Heart left ventricle (tissue), 16 donors: Measurements from ENCODE around the gene RDH16. TPM values are rescaled to one million over a fixed set of nuclear protein-coding genes. Genes with fewer than 3 reads are reported as not detected.

ENCODE experiments used
- ATAC-seq, 4 donors: fragments of 200-7000 bp; cut with Tn5 transposase; one replicate each; pipeline ENCODE4 v1.9.1; 2020 to 2022; ENCODE audit warnings: moderate library complexity in 4 of 4, mild to moderate bottlenecking in 3 of 4, moderate number of reproducible peaks in 1 of 4
- DNase-seq, 5 donors: peaks; one replicate each; pipeline ENCODE4 v3.0.0-alpha.2; 2020
- H3K27ac ChIP-seq, 12 donors: fragments of 200-600 bp; sonication (generic) in 4 of 12; one replicate each; pipeline versions ENCODE4 v1.5.0 to v1.8.0; 2016 to 2022; ENCODE audit warnings: mild to moderate bottlenecking in 2 of 12
- H3K27me3 ChIP-seq, 9 donors: fragments of 200-600 bp; sonication (generic) in 2 of 9; one replicate each; pipeline versions ENCODE4 v1.5.1 to v1.8.0; 2016 to 2022; ENCODE audit warnings: mild to moderate bottlenecking in 3 of 9
- H3K36me3 ChIP-seq, 9 donors: fragments of 200-600 bp; sonication (generic) in 2 of 9; one replicate each; pipeline versions ENCODE4 v1.5.0 to v1.8.0; 2018 to 2022; ENCODE audit warnings: mild to moderate bottlenecking in 2 of 9
- H3K4me1 ChIP-seq, 12 donors: fragments of 200-600 bp; sonication (generic) in 4 of 12; one replicate each; pipeline versions ENCODE4 v1.5.0 to v1.8.0; 2016 to 2022; ENCODE audit warnings: mild to moderate bottlenecking in 3 of 12
- H3K4me3 ChIP-seq, 12 donors: fragments of 200-600 bp; sonication (generic) in 4 of 12; one replicate each; pipeline versions ENCODE4 v1.5.0 to v1.8.0; 2017 to 2022; ENCODE audit warnings: mild to moderate bottlenecking in 9 of 12, moderate library complexity in 4 of 12
- H3K9me3 ChIP-seq, 12 donors: fragments of 200-600 bp; sonication (generic) in 4 of 12; one replicate each; pipeline versions ENCODE4 v1.5.0 to v1.8.0; 2016 to 2022; ENCODE audit warnings: mild to moderate bottlenecking in 1 of 12
- POLR2A ChIP-seq, 2 donors: fragments of 450-650 bp; IDR thresholded peaks; one replicate each; pipeline ENCODE4 v1.6.1; 2017; ENCODE audit warnings: antibody characterized with exemption in 2 of 2, mild to moderate bottlenecking in 2 of 2, moderate library complexity in 2 of 2
- WGBS, 4 donors: extraction: QIAGEN DNeasy Blood & Tissue Kit in 2 of 4; methylation state at CpG; one replicate each; pipeline versions ENCODE4 v1.1.5 to v1.1.7; 2013 to 2018; 5-methylcytosine and 5-hydroxymethylcytosine counted together
- intact Hi-C, 10 donors: fragments of 100-400 bp; cut with DNase I; formaldehyde crosslinking; loops; one replicate each; pipeline versions ENCODE4 v1.11.1 to v1.14.2; 2022
- long read RNA-seq, 3 donors: library from polyadenylated mRNA; unstranded; transcript quantifications; one replicate each; pipeline ENCODE4 v2.0.0, GENCODE V29; 2020 to 2021
- polyA plus RNA-seq, 2 donors: library from polyadenylated mRNA; stranded (reverse); fragments of 200-250 nt; gene quantifications; one replicate each; pipeline ENCODE4 v1.2.3, GENCODE V29; 2013
- total RNA-seq, 9 donors: library from RNA; depleted of rRNA in 2 of 9; stranded (reverse); fragments of >200 nt in 2 of 9; fragmentation: NEBNext Ultra II Directional in 3 of 9; extraction: Animal tissue kit (Norgen Biotek cat#: 25700) in 3 of 9; gene quantifications; one replicate each; pipeline versions ENCODE4 v1.1.0 to v1.2.4, GENCODE V29; 2016 to 2023
- TF ChIP-seq, protein P1 (sequence below), 12 donors: fragments of 200-600 bp; sonication (generic) in 4 of 12; IDR thresholded peaks; one replicate each; pipeline versions ENCODE4 v1.5.0 to v1.8.0; 2018 to 2022; ENCODE audit warnings: antibody characterized with exemption in 12 of 12, mild to moderate bottlenecking in 5 of 12
- donor health status: ischemic (EF 13 %, LVEDD 7.1; RV severe dilation, severe dysfunction).
- donor health status: healthy with polysubstance abuse.
- donor health status: DM: no; HTN: yes; CAD: no.
- donor health status: DM: no; HTN: no; CAD: no.
- donor health status: ischemic (EF 25% LVEDD 6.9; RV normal size, moderate dysfunction).
- donor health status: ischemic (EF 25% LVEDD 5.7; RV mildly dilated, moderate dysfunction).
- donor health status: healthy.
- donor health status: DM: yes; HTN: yes; CAD: no.
- donor health status: ischemic (EF 35%, LVEDD 5.7; RV mildly dilated, moderate dysfunction).
- donor health status: nonischemic (EF 11% LVEDD 7.7; RV severe dilation, severe dysfunction).
- donor health status: DM: yes; HTN: yes; CAD: no.
- donor health status: PGD.
- donor health status: ischemic (EF 29% LVEDD 5.4; RV normal size, mild dysfunction).
- donor health status: nonischemic (EF 23%, LVEDD 6.1; RV moderate dilation, normal function).

RDH16 gene
- total RNA-seq (under 1 TPM in 7 of 9 donors, not detected in 2; 0.08 to 0.54 (median 0.16) TPM), polyA plus RNA-seq (under 1 TPM; 0.06 to 0.27 TPM)
- long read RNA-seq, donor 1 = 0 reads
- long read RNA-seq, donor 2 = 0 reads
- long read RNA-seq, donor 3 = 0 reads

GRCh38 chr12:56957229-56958052, at the start of gene RDH16:
Gene RDH16 (minus strand): TSS chr12:56957608. CDS start chr12:56957462, 146 bp downstream.
- ATAC-seq = no peak
- no peak for DNase-seq
- WGBS, 4 donors = 88 to 93% (median 91%) methylated on average over 9 to 10 of the region's 10 CpGs
- H3K4me1 ChIP-seq = peaks cover 0 to 4% (median 0%) of the 10 kb centered on the region in 12 donors
- no peak within 1 kb of the TSS for H3K4me3 ChIP-seq
- peaks cover 0 to 14% (median 0%) of the 10 kb centered on the region in 12 donors for H3K9me3 ChIP-seq
- H3K36me3 ChIP-seq = no peaks in the 10 kb centered on the region
- H3K27ac ChIP-seq = no peak within 1 kb of the TSS
- no peaks in the 10 kb centered on the region for H3K27me3 ChIP-seq
- TF ChIP-seq, protein P1, sequence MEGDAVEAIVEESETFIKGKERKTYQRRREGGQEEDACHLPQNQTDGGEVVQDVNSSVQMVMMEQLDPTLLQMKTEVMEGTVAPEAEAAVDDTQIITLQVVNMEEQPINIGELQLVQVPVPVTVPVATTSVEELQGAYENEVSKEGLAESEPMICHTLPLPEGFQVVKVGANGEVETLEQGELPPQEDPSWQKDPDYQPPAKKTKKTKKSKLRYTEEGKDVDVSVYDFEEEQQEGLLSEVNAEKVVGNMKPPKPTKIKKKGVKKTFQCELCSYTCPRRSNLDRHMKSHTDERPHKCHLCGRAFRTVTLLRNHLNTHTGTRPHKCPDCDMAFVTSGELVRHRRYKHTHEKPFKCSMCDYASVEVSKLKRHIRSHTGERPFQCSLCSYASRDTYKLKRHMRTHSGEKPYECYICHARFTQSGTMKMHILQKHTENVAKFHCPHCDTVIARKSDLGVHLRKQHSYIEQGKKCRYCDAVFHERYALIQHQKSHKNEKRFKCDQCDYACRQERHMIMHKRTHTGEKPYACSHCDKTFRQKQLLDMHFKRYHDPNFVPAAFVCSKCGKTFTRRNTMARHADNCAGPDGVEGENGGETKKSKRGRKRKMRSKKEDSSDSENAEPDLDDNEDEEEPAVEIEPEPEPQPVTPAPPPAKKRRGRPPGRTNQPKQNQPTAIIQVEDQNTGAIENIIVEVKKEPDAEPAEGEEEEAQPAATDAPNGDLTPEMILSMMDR (IDR thresholded peaks at IDR 0.05) = no peak
- no peak for TF ChIP-seq POLR2A (IDR thresholded peaks at IDR 0.05)
- intact Hi-C loops = no loop called here

DNA sequence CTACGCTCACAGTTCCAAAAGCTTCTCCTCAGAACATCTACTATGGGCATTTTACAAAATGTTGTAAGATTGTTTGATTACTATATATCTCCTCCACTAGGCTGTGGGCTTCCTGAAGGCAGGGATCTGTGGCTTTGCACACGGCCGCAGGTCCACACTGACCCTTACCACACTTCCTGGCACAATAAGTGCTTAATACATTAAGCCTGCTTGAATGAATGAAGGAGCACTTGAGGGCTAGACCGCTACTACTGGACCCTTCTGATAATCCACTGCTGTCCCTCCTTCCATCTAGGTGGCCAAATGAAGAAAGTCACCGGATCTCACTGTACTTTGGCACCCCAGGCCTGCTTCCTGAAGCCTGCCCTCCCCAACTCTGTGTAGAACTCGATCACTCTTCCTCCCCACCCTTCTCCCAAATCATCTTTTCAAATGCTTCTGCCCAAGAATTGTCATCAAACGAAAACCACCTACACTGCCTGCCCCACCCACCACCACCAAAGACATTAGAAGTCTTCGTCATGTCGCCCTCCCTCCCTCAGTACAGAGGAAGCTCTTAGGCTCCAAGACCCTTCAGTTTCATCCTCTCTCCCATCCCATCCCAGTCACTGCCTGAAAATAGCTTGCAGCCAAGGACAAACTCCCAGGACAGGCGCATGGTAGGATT, 49.5 kb upstream of the RDH16 start:
- H3K4me1 ChIP-seq = peaks cover 0 to 27% (median 15%) of the 10 kb centered on the region in 12 donors
- H3K4me3 ChIP-seq = peak overlapping the region in 10 of 12 donors; percentile 41 to 100 (median 96)
- no peaks in the 10 kb centered on the region for H3K9me3 ChIP-seq
- no peak for TF ChIP-seq POLR2A (IDR thresholded peaks at IDR 0.05)
- TF ChIP-seq, protein P1 (IDR thresholded peaks at IDR 0.05) = peak in 3 of 12 donors; percentile 3 to 17 (median 8)
- intact Hi-C loops = loop anchor here in 8 of 10 donors (2.0 to 10.0 kb wide), 6 partner anchors 55 to 250 kb away; partner anchors contain the start of gene STAT6 (in 4 of the 8)
- ATAC-seq (peak in 1 of 4 donors; percentile 6), DNase-seq (no peak)
- H3K27me3 ChIP-seq = no peaks in the 10 kb centered on the region
- H3K36me3 ChIP-seq = peaks cover 0 to 30% (median 28%) of the 10 kb centered on the region in 9 donors
- peak overlapping the region in 8 of 12 donors; percentile 18 to 88 (median 55) for H3K27ac ChIP-seq
- 63 to 66% (median 64%) methylated on average over 10 of the region's 10 CpGs for WGBS, 4 donors

DNA sequence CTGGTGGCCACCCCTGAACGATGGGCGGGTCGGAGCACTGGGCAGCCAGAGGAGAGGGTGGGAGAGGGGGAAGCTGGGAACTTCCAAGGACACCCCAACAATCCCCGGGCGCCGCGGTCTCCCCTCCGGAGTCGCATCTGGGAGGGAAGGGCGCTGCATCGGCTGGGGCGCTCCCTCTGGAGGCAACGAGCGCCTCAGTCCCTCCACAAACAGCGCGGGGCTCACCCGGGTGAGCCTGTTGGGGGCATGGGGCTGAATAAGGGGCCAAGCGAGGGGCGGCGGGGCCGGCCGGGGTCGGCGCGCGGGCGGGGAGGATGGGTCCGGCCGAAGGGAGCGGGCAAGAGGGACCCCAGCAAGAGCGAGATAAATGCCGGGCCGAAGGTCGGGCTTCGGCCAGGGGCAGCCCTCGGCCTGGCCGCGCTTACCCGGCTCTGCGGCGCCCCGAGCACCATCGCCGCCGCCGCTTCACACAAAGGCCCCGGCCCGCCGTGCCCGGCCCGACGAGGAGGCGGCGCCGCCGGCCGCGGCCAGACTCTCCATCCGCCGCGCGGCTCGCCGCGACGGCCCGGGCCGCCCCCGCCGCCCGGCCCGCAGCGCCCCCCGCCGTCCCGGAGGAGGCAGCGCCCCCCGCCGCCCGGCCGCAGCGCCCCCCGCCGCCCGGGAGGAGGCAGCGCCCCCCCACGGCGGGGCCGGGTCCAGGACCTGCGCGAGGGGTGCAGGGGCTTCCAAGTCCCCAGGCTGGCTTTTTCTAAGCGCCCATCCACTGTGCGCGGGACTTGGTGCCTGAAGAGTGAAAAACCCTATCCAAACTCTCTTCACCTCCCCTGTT, 48.8 kb upstream of the RDH16 start, which contains the start of gene ZBTB39:
Gene ZBTB39 (minus strand): TSS at position 567 of the 829 bp plus-strand sequence. CDS start 1,629 bp downstream, outside the sequence.
- Histone ChIP-seq H3K27ac (peak within 1 kb of the TSS; percentile 19 to 92 (median 84)), H3K9me3 (no peaks in the 10 kb centered on the region), H3K4me3 (peak within 1 kb of the TSS; percentile 83 to 100 (median 96)), H3K27me3 (no peaks in the 10 kb centered on the region), H3K4me1 (peaks cover 0 to 30% (median 23%) of the 10 kb centered on the region in 12 donors), H3K36me3 (peaks cover 0 to 38% (median 33%) of the 10 kb centered on the region in 9 donors)
- ATAC-seq (peak; percentile 52 to 89 (median 76)), DNase-seq (peak; percentile 58 to 84 (median 68))
- TF ChIP-seq POLR2A (IDR thresholded peaks at IDR 0.05) = no peak
- TF ChIP-seq, protein P1 (IDR thresholded peaks at IDR 0.05) = peak; percentile 40 to 76 (median 66)
- intact Hi-C loops = loop anchor here in 8 of 10 donors (2.0 to 10.0 kb wide), 6 partner anchors 56 to 249 kb away; partner anchors contain the start of gene STAT6 (in 4 of the 8)
- 0 to 1% (median 0%) methylated on average over 15 to 94 of the region's 94 CpGs for WGBS, 4 donors
